HFF-Myc (cell line): ENCODE data around the gene SASH3.

ENCODE experiments used
- DNase-seq: peaks from one replicate; pipeline ENCODE4 v3.0.0-alpha.2; 2011; ENCODE audit warnings: low read depth; ENCODE audit errors: extremely low read depth
- H3K4me3 ChIP-seq: replicated peaks from 2 replicates; pipeline ENCODE4 v1.5.1; 2011; ENCODE audit warnings: low read depth, mild to moderate bottlenecking, control low read depth, low read length
- CTCF ChIP-seq: IDR thresholded peaks from 2 replicates; pipeline ENCODE4 v1.5.1; 2012; ENCODE audit warnings: mild to moderate bottlenecking, low read depth, low read length, control low read depth; ENCODE audit errors: missing control alignments

The SASH3 gene

GRCh38 chrX:129746557-129747470 is 32.9 kb upstream of the SASH3 start:
- no peak overlapping the region for H3K4me3 ChIP-seq
- DNase-seq = no peak
- TF ChIP-seq CTCF = no peak

GRCh38 chrX:129747533-129747932 is 32.2 kb upstream of the SASH3 start:
- H3K4me3 ChIP-seq = no peak overlapping the region
- DNase-seq = no peak
- TF ChIP-seq CTCF = no peak

- DNase-seq = no peak
- TF ChIP-seq CTCF = no peak
- no peak overlapping the region for H3K4me3 ChIP-seq
Measured at GRCh38 chrX:129748305-129748704, 31.4 kb upstream of the SASH3 start.

GRCh38 chrX:129749069-129749468 is 30.7 kb upstream of the SASH3 start:
- DNase-seq = no peak
- TF ChIP-seq CTCF = no peak
- H3K4me3 ChIP-seq = no peak overlapping the region

GRCh38 chrX:129750971-129751370 is 28.8 kb upstream of the SASH3 start:
- no peak overlapping the region for H3K4me3 ChIP-seq
- no peak for TF ChIP-seq CTCF
- DNase-seq = no peak

GRCh38 chrX:129754056-129755024 is 25.4 kb upstream of the SASH3 start:
- TF ChIP-seq CTCF = peak; percentile 43
- DNase-seq = no peak
- H3K4me3 ChIP-seq = no peak overlapping the region
